Neural progenitor cell (in vitro differentiated cells): ENCODE results near the gene COG5. TPM values are rescaled to one million over a fixed set of nuclear protein-coding genes. Genes with fewer than 3 reads are reported as not detected.
A peak's percentile ranks its signal among the peaks of the same experiment; 100 is the strongest.

Experiments
- DNase-seq: peaks from one replicate; pipeline ENCODE4 v3.0.0-alpha.2; 2016; ENCODE audit warnings: low spot score
- H2AFZ ChIP-seq: fragments of 200-600 bp; sonication (generic); replicated peaks from 2 replicates; pipeline ENCODE4 v1.6.1; 2016; ENCODE audit warnings: antibody characterized with exemption
- H3F3A ChIP-seq: fragments of 200-600 bp; sonication (generic); 2 replicates; pipeline ENCODE4 v1.6.1; 2016; ENCODE audit warnings: antibody characterized with exemption, low read depth
- H3K27ac ChIP-seq: fragments of 200-600 bp; sonication (generic); 2 replicates; pipeline ENCODE4 v1.5.1; 2016; ENCODE audit warnings: mild to moderate bottlenecking
- H3K27me3 ChIP-seq: fragments of 200-600 bp; sonication (generic); 2 replicates; pipeline ENCODE4 v1.6.1; 2016; ENCODE audit warnings: mild to moderate bottlenecking, moderate library complexity
- H3K36me3 ChIP-seq: fragments of 200-600 bp; sonication (generic); 2 replicates; pipeline ENCODE4 v1.5.1; 2016
- H3K4me1 ChIP-seq: fragments of 200-600 bp; sonication (generic); 2 replicates; pipeline ENCODE4 v1.6.1; 2016; ENCODE audit warnings: mixed run types
- H3K4me2 ChIP-seq: fragments of 200-600 bp; sonication (generic); 2 replicates; pipeline ENCODE4 v1.6.1; 2016
- H3K4me3 ChIP-seq: fragments of 200-600 bp; sonication (generic); 2 replicates; pipeline ENCODE4 v1.5.1; 2016
- H3K79me2 ChIP-seq: fragments of 200-600 bp; sonication (generic); 2 replicates; pipeline ENCODE4 v1.6.1; 2016; ENCODE audit warnings: low read depth
- H3K9ac ChIP-seq: fragments of 200-600 bp; sonication (generic); 2 replicates; pipeline ENCODE4 v1.6.1; 2016
- H3K9me3 ChIP-seq: fragments of 200-600 bp; sonication (generic); 2 replicates; pipeline ENCODE4 v1.5.1; 2016; ENCODE audit warnings: low read depth
- H4K20me1 ChIP-seq: fragments of 200-600 bp; sonication (generic); 2 replicates; pipeline ENCODE4 v1.6.1; 2016; ENCODE audit warnings: low read depth
- H3K27ac Mint-ChIP-seq: 3 replicates; pipeline ENCODE4 v1.8.0; 2021; ENCODE audit warnings: mixed read lengths
- H3K27me3 Mint-ChIP-seq: 2 replicates; pipeline ENCODE4 v1.8.0; 2022; ENCODE audit warnings: low read depth, mild to moderate bottlenecking, inconsistent platforms, moderate library complexity, mixed read lengths; ENCODE audit not compliant: insufficient read depth
- H3K36me3 Mint-ChIP-seq: 3 replicates; pipeline ENCODE4 v1.8.0; 2021; ENCODE audit warnings: mixed read lengths
- H3K4me1 Mint-ChIP-seq: 3 replicates; pipeline ENCODE4 v1.8.0; 2021; ENCODE audit warnings: mixed read lengths
- H3K4me3 Mint-ChIP-seq: 3 replicates; pipeline ENCODE4 v1.8.0; 2021; ENCODE audit warnings: mild to moderate bottlenecking, moderate library complexity, mixed read lengths
- H3K9me3 Mint-ChIP-seq: 3 replicates; pipeline ENCODE4 v1.8.0; 2020; ENCODE audit warnings: mixed read lengths
- CTCF ChIP-seq: fragments of 200-600 bp; sonication (generic); IDR thresholded peaks from 2 replicates; pipeline ENCODE4 v1.5.1; 2017; ENCODE audit warnings: antibody characterized with exemption, mild to moderate bottlenecking
- EZH2 ChIP-seq: fragments of 200-600 bp; sonication (generic); IDR thresholded peaks from 2 replicates; pipeline ENCODE4 v1.6.1; 2017; ENCODE audit warnings: antibody characterized with exemption, mild to moderate bottlenecking, moderate library complexity
- EZH2phosphoT487 ChIP-seq: fragments of 200-600 bp; sonication (generic); IDR thresholded peaks from 2 replicates; pipeline ENCODE4 v1.6.1; 2017; ENCODE audit warnings: antibody characterized with exemption
- total RNA-seq: library from RNA; depleted of rRNA; stranded (reverse); fragments of >200 nt; gene quantifications from 2 replicates; pipeline ENCODE4 v1.2.3, GENCODE V29; 2015; ENCODE audit warnings: low replicate concordance

The COG5 gene
- total RNA-seq, 1 donor from 2014 or later, result 90.5 TPM

GRCh38 chr7:107503687-107504086 is 60.0 kb downstream of the COG5 start:
- Histone ChIP-seq H3K27ac (no peak overlapping the region), H4K20me1 (no peaks in the 10 kb centered on the region), H3K4me1 (no peaks in the 10 kb centered on the region), H2AFZ (no peak overlapping the region), H3K36me3 (no peaks in the 10 kb centered on the region), H3K79me2 (no peaks in the 10 kb centered on the region), H3K9ac (no peak overlapping the region), H3K27me3 (no peaks in the 10 kb centered on the region), H3F3A (no peaks in the 10 kb centered on the region), H3K4me3 (no peak overlapping the region), H3K4me2 (no peak overlapping the region), H3K9me3 (no peaks in the 10 kb centered on the region)
- peaks cover 2% of the 10 kb centered on the region for H3K4me1 Mint-ChIP-seq
- TF ChIP-seq CTCF (no peak), EZH2 (no peak), EZH2phosphoT487 (no peak)
- no peak for DNase-seq
- H3K9me3 Mint-ChIP-seq, result peaks cover 9% of the 10 kb centered on the region
- H3K4me3 Mint-ChIP-seq, result no peak overlapping the region
- no peak overlapping the region for H3K27ac Mint-ChIP-seq
- peaks cover 13% of the 10 kb centered on the region for H3K36me3 Mint-ChIP-seq
- H3K27me3 Mint-ChIP-seq, result no peaks in the 10 kb centered on the region

- Mint-ChIP-seq H3K36me3 (peaks cover 13% of the 10 kb centered on the region), H3K27me3 (no peaks in the 10 kb centered on the region), H3K9me3 (peaks cover 5% of the 10 kb centered on the region), H3K4me3 (no peak overlapping the region), H3K4me1 (peaks cover 2% of the 10 kb centered on the region), H3K27ac (no peak overlapping the region)
- DNase-seq, result no peak
- Histone ChIP-seq H3K9me3 (no peaks in the 10 kb centered on the region), H3K79me2 (peaks cover 6% of the 10 kb centered on the region), H3F3A (no peaks in the 10 kb centered on the region), H3K4me1 (no peaks in the 10 kb centered on the region), H3K9ac (no peak overlapping the region), H3K4me3 (no peak overlapping the region), H4K20me1 (no peaks in the 10 kb centered on the region), H3K27ac (no peak overlapping the region), H3K4me2 (no peak overlapping the region), H2AFZ (no peak overlapping the region), H3K36me3 (no peaks in the 10 kb centered on the region), H3K27me3 (no peaks in the 10 kb centered on the region)
- TF ChIP-seq EZH2phosphoT487, result no peak
- no peak for TF ChIP-seq EZH2
These were observed 60.9 kb downstream of the COG5 start for GRCh38 chr7:107502797-107503196.

- no peaks in the 10 kb centered on the region for H3K4me1 ChIP-seq
- H3K79me2 ChIP-seq, result peaks cover 13% of the 10 kb centered on the region
- no peak overlapping the region for H3K9ac ChIP-seq
- DNase-seq, result no peak
- no peak overlapping the region for H3K4me2 ChIP-seq
- Mint-ChIP-seq H3K4me1 (peaks cover 2% of the 10 kb centered on the region), H3K36me3 (peaks cover 9% of the 10 kb centered on the region), H3K27me3 (no peaks in the 10 kb centered on the region), H3K9me3 (peaks cover 2% of the 10 kb centered on the region), H3K4me3 (no peak overlapping the region), H3K27ac (no peak overlapping the region)
- H3K27me3 ChIP-seq, result no peaks in the 10 kb centered on the region
- no peak overlapping the region for H2AFZ ChIP-seq
- no peak for TF ChIP-seq CTCF
- no peak for TF ChIP-seq EZH2phosphoT487
- TF ChIP-seq EZH2, result no peak
- H3K27ac ChIP-seq, result no peak overlapping the region
- no peak overlapping the region for H3K4me3 ChIP-seq
- no peaks in the 10 kb centered on the region for H3F3A ChIP-seq
- no peaks in the 10 kb centered on the region for H4K20me1 ChIP-seq
- no peaks in the 10 kb centered on the region for H3K36me3 ChIP-seq
- H3K9me3 ChIP-seq, result no peaks in the 10 kb centered on the region
These were observed 61.6 kb downstream of the COG5 start for GRCh38 chr7:107502154-107502553.

GRCh38 chr7:107501593-107501992 is 62.1 kb downstream of the COG5 start:
- peak; percentile 35 for DNase-seq

More at GRCh38 chr7:107501593-107501992, 62.1 kb downstream of the COG5 start:
- no peak overlapping the region for H3K4me2 ChIP-seq
- Mint-ChIP-seq H3K4me1 (peaks cover 2% of the 10 kb centered on the region), H3K9me3 (peaks cover 3% of the 10 kb centered on the region), H3K36me3 (peaks cover 9% of the 10 kb centered on the region), H3K4me3 (no peak overlapping the region), H3K27ac (no peak overlapping the region), H3K27me3 (no peaks in the 10 kb centered on the region)
- H3F3A ChIP-seq, result no peaks in the 10 kb centered on the region
- H4K20me1 ChIP-seq, result no peaks in the 10 kb centered on the region
- no peaks in the 10 kb centered on the region for H3K9me3 ChIP-seq
- H3K27me3 ChIP-seq, result no peaks in the 10 kb centered on the region
- H3K4me3 ChIP-seq, result no peak overlapping the region
- H3K4me1 ChIP-seq, result no peaks in the 10 kb centered on the region
- no peaks in the 10 kb centered on the region for H3K36me3 ChIP-seq
- peaks cover 18% of the 10 kb centered on the region for H3K79me2 ChIP-seq
- TF ChIP-seq EZH2phosphoT487 (no peak), CTCF (peak; percentile 61), EZH2 (no peak)
- H2AFZ ChIP-seq, result no peak overlapping the region
- H3K9ac ChIP-seq, result no peak overlapping the region
- no peak overlapping the region for H3K27ac ChIP-seq
